ENCODE results near the gene HERC5. TPM values are rescaled to one million over a fixed set of nuclear protein-coding genes. Genes with fewer than 3 reads are reported as not detected.
"Not testable (repeated sequence)": the region's sequence is repeated elsewhere in the genome, so short reads cannot be mapped to it uniquely, and the experiment has no call there.

HERC5 gene
- total RNA-seq, 2 experiments from 2014 or later: 10.7 to 12.2 TPM

GRCh38 chr4:88440146-88440545, 16.8 kb upstream of the HERC5 start:
- H3K36me3 Mint-ChIP-seq: peaks cover 18% of the 10 kb centered on the region
- H3K9me3 Mint-ChIP-seq: peaks cover 3% of the 10 kb centered on the region
- H3K4me3 Mint-ChIP-seq: no peak overlapping the region
- no peak for DNase-seq
- H3K27ac Mint-ChIP-seq: no peak overlapping the region
- H3K4me1 Mint-ChIP-seq: peaks cover 2% of the 10 kb centered on the region
- H3K27me3 Mint-ChIP-seq: no peaks in the 10 kb centered on the region

GRCh38 chr4:88441696-88442095, 15.2 kb upstream of the HERC5 start:
- DNase-seq: no peak
- H3K27me3 Mint-ChIP-seq: no peaks in the 10 kb centered on the region
- no peak overlapping the region for H3K4me3 Mint-ChIP-seq
- peaks cover 3% of the 10 kb centered on the region for H3K9me3 Mint-ChIP-seq
- peaks cover 18% of the 10 kb centered on the region for H3K36me3 Mint-ChIP-seq
- H3K27ac Mint-ChIP-seq: no peak overlapping the region
- H3K4me1 Mint-ChIP-seq: peaks cover 2% of the 10 kb centered on the region

GRCh38 chr4:88442689-88443191, 14.2 kb upstream of the HERC5 start:
- no peak for DNase-seq
- H3K4me1 Mint-ChIP-seq: peaks cover 2% of the 10 kb centered on the region
- H3K27me3 Mint-ChIP-seq: no peaks in the 10 kb centered on the region
- H3K4me3 Mint-ChIP-seq: no peak overlapping the region
- no peak overlapping the region for H3K27ac Mint-ChIP-seq
- peaks cover 18% of the 10 kb centered on the region for H3K36me3 Mint-ChIP-seq
- H3K9me3 Mint-ChIP-seq: peaks cover 3% of the 10 kb centered on the region

- Mint-ChIP-seq H3K27me3 (no peaks in the 10 kb centered on the region), H3K4me3 (no peak overlapping the region), H3K4me1 (peaks cover 2% of the 10 kb centered on the region), H3K27ac (no peak overlapping the region), H3K9me3 (peaks cover 3% of the 10 kb centered on the region), H3K36me3 (peaks cover 18% of the 10 kb centered on the region)
- DNase-seq: no peak
Observed at GRCh38 chr4:88443486-88443885, 13.4 kb upstream of the HERC5 start.

GRCh38 chr4:88445252-88445651, 11.7 kb upstream of the HERC5 start:
- no peak for DNase-seq
- Mint-ChIP-seq H3K27me3 (no peaks in the 10 kb centered on the region), H3K27ac (no peak overlapping the region), H3K4me1 (peaks cover 2% of the 10 kb centered on the region), H3K36me3 (peaks cover 13% of the 10 kb centered on the region), H3K4me3 (no peak overlapping the region), H3K9me3 (peaks cover 3% of the 10 kb centered on the region)

- Mint-ChIP-seq H3K9me3 (peaks cover 3% of the 10 kb centered on the region), H3K27ac (no peak overlapping the region), H3K27me3 (no peaks in the 10 kb centered on the region), H3K36me3 (peaks cover 13% of the 10 kb centered on the region), H3K4me1 (peaks cover 2% of the 10 kb centered on the region), H3K4me3 (no peak overlapping the region)
- DNase-seq: no peak
Observed at GRCh38 chr4:88446124-88446523, 10.8 kb upstream of the HERC5 start.

GRCh38 chr4:88447371-88448095, 9.4 kb upstream of the HERC5 start:
- Mint-ChIP-seq H3K9me3 (peaks cover 2% of the 10 kb centered on the region), H3K27me3 (no peaks in the 10 kb centered on the region), H3K4me3 (no peak overlapping the region), H3K36me3 (peaks cover 8% of the 10 kb centered on the region), H3K27ac (no peak overlapping the region), H3K4me1 (no peaks in the 10 kb centered on the region)
- no peak for DNase-seq

GRCh38 chr4:88448211-88448765, 8.6 kb upstream of the HERC5 start:
- H3K36me3 Mint-ChIP-seq, H3K27ac Mint-ChIP-seq, H3K27me3 Mint-ChIP-seq, H3K4me1 Mint-ChIP-seq, H3K4me3 Mint-ChIP-seq, DNase-seq, H3K9me3 Mint-ChIP-seq: not testable (repeated sequence)

GRCh38 chr4:88448889-88449288, 8.0 kb upstream of the HERC5 start:
- Mint-ChIP-seq H3K9me3 (peaks cover 1% of the 10 kb centered on the region), H3K27me3 (no peaks in the 10 kb centered on the region), H3K4me1 (no peaks in the 10 kb centered on the region), H3K27ac (no peak overlapping the region), H3K4me3 (no peak overlapping the region), H3K36me3 (peaks cover 1% of the 10 kb centered on the region)
- no peak for DNase-seq

- no peak overlapping the region for H3K27ac Mint-ChIP-seq
- H3K4me1 Mint-ChIP-seq: no peaks in the 10 kb centered on the region
- H3K36me3 Mint-ChIP-seq: peaks cover 1% of the 10 kb centered on the region
- H3K9me3 Mint-ChIP-seq: peaks cover 1% of the 10 kb centered on the region
- H3K4me3 Mint-ChIP-seq: no peak overlapping the region
- H3K27me3 Mint-ChIP-seq: no peaks in the 10 kb centered on the region
- DNase-seq: no peak
Observed at GRCh38 chr4:88449290-88449689, 7.6 kb upstream of the HERC5 start.

GRCh38 chr4:88451205-88451604, 5.7 kb upstream of the HERC5 start:
- no peak for DNase-seq
- peaks cover 1% of the 10 kb centered on the region for H3K9me3 Mint-ChIP-seq
- H3K4me1 Mint-ChIP-seq: no peaks in the 10 kb centered on the region
- H3K4me3 Mint-ChIP-seq: no peak overlapping the region
- no peaks in the 10 kb centered on the region for H3K27me3 Mint-ChIP-seq
- H3K36me3 Mint-ChIP-seq: peaks cover 1% of the 10 kb centered on the region
- H3K27ac Mint-ChIP-seq: no peak overlapping the region

- peaks cover 4% of the 10 kb centered on the region for H3K4me1 Mint-ChIP-seq
- no peak overlapping the region for H3K4me3 Mint-ChIP-seq
- peaks cover 1% of the 10 kb centered on the region for H3K36me3 Mint-ChIP-seq
- peaks cover 1% of the 10 kb centered on the region for H3K9me3 Mint-ChIP-seq
- no peak overlapping the region for H3K27ac Mint-ChIP-seq
- no peak for DNase-seq
- peaks cover 6% of the 10 kb centered on the region for H3K27me3 Mint-ChIP-seq
Observed at GRCh38 chr4:88452912-88453311, 4.0 kb upstream of the HERC5 start.

- Mint-ChIP-seq H3K4me1 (peaks cover 12% of the 10 kb centered on the region), H3K36me3 (peaks cover 4% of the 10 kb centered on the region), H3K27ac (peak overlapping the region; percentile 66), H3K27me3 (peaks cover 8% of the 10 kb centered on the region), H3K4me3 (peak overlapping the region; percentile 97), H3K9me3 (peaks cover 1% of the 10 kb centered on the region)
- peak; percentile 60 for DNase-seq
Observed at GRCh38 chr4:88457307-88458103, 586 bp downstream of the HERC5 start.

GRCh38 chr4:88458104-88458740, 1.3 kb downstream of the HERC5 start:
- no peak for DNase-seq
- peaks cover 4% of the 10 kb centered on the region for H3K36me3 Mint-ChIP-seq
- H3K27ac Mint-ChIP-seq: no peak overlapping the region
- H3K4me1 Mint-ChIP-seq: peaks cover 12% of the 10 kb centered on the region
- peaks cover 1% of the 10 kb centered on the region for H3K9me3 Mint-ChIP-seq
- H3K27me3 Mint-ChIP-seq: peaks cover 8% of the 10 kb centered on the region
- peak overlapping the region; percentile 97 for H3K4me3 Mint-ChIP-seq

GRCh38 chr4:88465653-88466192, 8.8 kb downstream of the HERC5 start:
- Mint-ChIP-seq H3K27ac (no peak overlapping the region), H3K4me3 (no peak overlapping the region), H3K9me3 (no peaks in the 10 kb centered on the region), H3K4me1 (peaks cover 10% of the 10 kb centered on the region), H3K36me3 (peaks cover 14% of the 10 kb centered on the region), H3K27me3 (no peaks in the 10 kb centered on the region)
- no peak for DNase-seq

All from activated naive CD8-positive, alpha-beta T cell treated with anti-CD3 and anti-CD28 coated beads for 36 hours (primary cell).